Measurements from ENCODE around the gene NRXN3. TPM values are rescaled to one million over a fixed set of nuclear protein-coding genes. Genes with fewer than 3 reads are reported as not detected.

The NRXN3 gene
- total and polyA plus RNA-seq, 2 of the 4 experiments (the other 2 are of a cell fraction) = 4.8 to 25.1 TPM

DNA sequence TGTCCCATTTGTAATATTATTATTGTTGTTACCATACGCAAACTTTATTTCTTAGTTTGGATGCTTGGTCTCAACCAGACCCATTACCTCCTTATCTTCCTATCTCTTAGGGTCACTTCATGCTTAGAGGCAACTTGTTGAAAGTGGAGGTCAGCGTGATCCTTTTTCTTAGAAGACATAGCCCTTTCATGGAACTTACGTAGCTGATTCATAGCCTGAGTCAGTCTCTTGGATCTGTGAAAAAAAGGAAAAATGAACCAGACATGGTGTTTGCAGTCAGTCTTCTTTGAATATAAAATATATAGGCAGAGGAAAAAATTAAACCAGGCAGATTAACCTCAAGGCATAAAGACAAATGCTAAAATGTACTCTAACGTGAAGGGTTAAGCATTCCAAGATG, 1427.4 kb downstream of the NRXN3 start:
- H3K9ac ChIP-seq (ENCODE audit: low read depth, low read length) = no peak overlapping the region
- H3K18ac ChIP-seq (ENCODE audit: low read depth, low read length) = peak overlapping the region; percentile 39; the same call in 1 of the 2 replicates
- no CpG with 5 or more reads among the region's 4 CpGs for WGBS, 2 experiments (ENCODE audit: extremely low coverage in 2 of 2, insufficient read length in 1 of 2)
- peak overlapping the region; percentile 84 for H2BK120ac ChIP-seq (ENCODE audit: low read depth, low read length)
- BruUV-seq (replicated peaks) = no TSS peak
- intact Hi-C loops (cut with micrococcal nuclease) = no loop called here
- CTCF ChIA-PET = no interaction called here
- H3K23ac ChIP-seq (ENCODE audit: low read depth, low read length) = no peak overlapping the region
- no peak overlapping the region for H2AFZ ChIP-seq (replicated peaks; ENCODE audit: low read length, poor library complexity)
- H3K4me2 ChIP-seq (ENCODE audit: low read depth, low read length) = no peak overlapping the region
- peak overlapping the region; percentile 80 for H2BK20ac ChIP-seq (ENCODE audit: low read depth, low read length)
- H3K4ac ChIP-seq (ENCODE audit: low read depth, low read length) = no peak overlapping the region; the same call in 1 of the 2 replicates
- in situ Hi-C loops (cut with MboI; ENCODE audit: low sequenced_read_pairs) = no loop called here
- H2AK9ac ChIP-seq (replicated peaks; ENCODE audit: low read depth, low read length, poor library complexity) = no peak overlapping the region
- TF ChIP-seq MAFK (IDR thresholded peaks at IDR 0.05; ENCODE audit: low read depth, low read length) = no peak
- TF ChIP-seq RAD21 (IDR thresholded peaks at IDR 0.05; ENCODE audit: low read length) = no peak
- TF ChIP-seq USF2 (IDR thresholded peaks at IDR 0.05; ENCODE audit: low read depth, low read length) = no peak
- TF ChIP-seq RCOR1 (IDR thresholded peaks at IDR 0.05; ENCODE audit: insufficient replicate concordance, low read length) = no peak
- no peak for TF ChIP-seq CEBPB (IDR thresholded peaks at IDR 0.05; ENCODE audit: low read depth, low read length)
- peaks cover 2% of the 10 kb centered on the region; the same call in 1 of the 2 replicates for H3K9me3 ChIP-seq (ENCODE audit: control insufficient read depth, insufficient read depth, low read length)
- H3K27me3 ChIP-seq (ENCODE audit: control insufficient read depth, insufficient read depth, low read length) = no peaks in the 10 kb centered on the region
- no peak overlapping the region for H2AK5ac ChIP-seq (ENCODE audit: low read depth, low read length)
- H4K5ac ChIP-seq (ENCODE audit: low read depth, low read length) = no peak overlapping the region
- H3K4me1 ChIP-seq (ENCODE audit: control insufficient read depth, insufficient read depth, low read length) = no peaks in the 10 kb centered on the region; the same call in 1 of the 2 replicates
- H3K56ac ChIP-seq (ENCODE audit: extremely low read depth, insufficient read depth, low read length) = no peak overlapping the region
- dilution Hi-C loops (cut with HindIII; ENCODE audit: low sequenced_read_pairs, unreplicated experiment) = no loop called here
- ATAC-seq (ENCODE audit: low read depth) (no peak), DNase-seq (peak; percentile 75)
- H4K8ac ChIP-seq (ENCODE audit: low read depth in 2 of 2, low read length in 2 of 2) = peak overlapping the region in 1 of 2 experiments; percentile 75; a peak in 2 of 4 replicates
- peak overlapping the region; percentile 36; the same call in 1 of the 2 replicates for H4K91ac ChIP-seq (ENCODE audit: insufficient read depth, low read depth, low read length)
- no peaks in the 10 kb centered on the region for H3K9me1 ChIP-seq (ENCODE audit: insufficient read depth, low read length)
- H3K27ac ChIP-seq (ENCODE audit: insufficient read depth, low read length) = no peak overlapping the region
- no peak overlapping the region for H3K14ac ChIP-seq (replicated peaks; ENCODE audit: low read depth, low read length)
- POLR2A ChIA-PET (ENCODE audit: unreplicated experiment) = no interaction called here
- no peaks in the 10 kb centered on the region for H3K36me3 ChIP-seq (ENCODE audit: control insufficient read depth, insufficient read depth, low read length)
- peak overlapping the region; percentile 78 for H2BK5ac ChIP-seq (ENCODE audit: low read depth, low read length, poor library complexity, severe bottlenecking)
- no peaks in the 10 kb centered on the region for H3K79me1 ChIP-seq (ENCODE audit: low read depth in 1 of 2, low read length in 2 of 2)
- H3K4me3 ChIP-seq (ENCODE audit: insufficient read depth, low read depth, low read length) = no peak overlapping the region
- no peak overlapping the region for H2BK15ac ChIP-seq (ENCODE audit: low read depth, low read length)
- no peaks in the 10 kb centered on the region for H4K20me1 ChIP-seq (ENCODE audit: insufficient read depth, low read length)

Data from IMR-90 (cell line).